ENCODE data around the gene KATNA1.

Gene KATNA1

DNA sequence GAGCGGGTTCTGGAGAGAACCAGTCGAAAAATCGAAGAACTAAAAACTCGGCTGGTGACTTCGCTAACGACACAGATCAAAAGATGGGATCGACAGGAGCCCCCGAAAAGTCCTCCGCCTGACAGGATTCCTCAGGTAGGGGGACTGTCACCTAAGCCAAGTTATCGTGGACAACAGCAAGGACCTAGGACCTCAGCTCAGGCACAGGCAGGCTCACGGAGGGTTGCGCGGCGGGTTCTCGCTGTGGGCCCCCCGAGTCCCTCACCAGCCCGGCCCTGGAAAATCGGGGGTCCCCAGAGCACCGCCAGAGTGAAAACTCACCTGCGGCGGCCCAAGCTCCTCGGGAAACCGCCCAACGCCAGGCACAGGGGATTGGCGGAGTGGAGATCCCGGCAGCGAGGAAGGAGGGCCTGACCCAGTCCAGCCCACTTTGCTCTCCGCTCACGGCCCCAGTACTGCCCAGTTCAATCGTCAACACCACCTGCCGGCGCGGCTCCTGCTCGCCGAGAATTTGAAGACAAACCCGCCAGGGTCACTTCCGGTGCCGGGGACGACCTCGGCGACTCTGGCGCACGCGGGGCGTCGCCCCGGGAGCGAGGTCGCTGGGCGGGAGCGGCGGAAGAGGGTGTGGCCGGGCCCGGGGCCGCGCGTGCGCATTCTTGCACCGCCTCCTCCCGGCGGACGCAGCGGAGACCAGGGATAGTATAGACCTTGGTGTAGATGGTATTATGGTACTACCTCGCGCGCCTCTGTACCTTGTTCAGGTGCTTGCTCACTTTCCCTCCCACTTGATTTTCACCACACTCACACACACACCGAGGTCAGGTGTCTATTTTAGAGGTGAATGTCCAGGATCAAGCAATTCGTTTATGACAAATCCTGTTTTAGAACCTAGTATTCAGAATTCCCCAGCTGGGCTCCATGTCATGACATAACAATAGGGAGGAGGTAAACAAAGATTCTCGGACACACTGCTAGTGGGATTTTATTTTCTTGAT is at the start of gene KATNA1:
Gene KATNA1 (minus strand): TSS at position 567 of the 998 bp plus-strand sequence. CDS start 10,167 bp downstream, outside the sequence.
- TF ChIP-seq TCF12 (IDR thresholded peaks at IDR 0.05; ENCODE audit: low read depth) (peak; percentile 69), TEAD4 (IDR thresholded peaks at IDR 0.05) (peak; percentile 36), TAF1 (IDR thresholded peaks at IDR 0.05; ENCODE audit: low read depth) (peak; percentile 62), ZBTB7A (IDR thresholded peaks at IDR 0.05; ENCODE audit: low read depth) (peak; percentile 65; the same call in 1 of the 2 replicates), NFIC (IDR thresholded peaks at IDR 0.05) (no peak), EGR1 (IDR thresholded peaks at IDR 0.05) (no peak; the same call in 1 of the 2 replicates), FOXM1 (IDR thresholded peaks at IDR 0.05; ENCODE audit: borderline replicate concordance, low read depth) (peak; percentile 91)
- TF ChIP-seq, protein P1, sequence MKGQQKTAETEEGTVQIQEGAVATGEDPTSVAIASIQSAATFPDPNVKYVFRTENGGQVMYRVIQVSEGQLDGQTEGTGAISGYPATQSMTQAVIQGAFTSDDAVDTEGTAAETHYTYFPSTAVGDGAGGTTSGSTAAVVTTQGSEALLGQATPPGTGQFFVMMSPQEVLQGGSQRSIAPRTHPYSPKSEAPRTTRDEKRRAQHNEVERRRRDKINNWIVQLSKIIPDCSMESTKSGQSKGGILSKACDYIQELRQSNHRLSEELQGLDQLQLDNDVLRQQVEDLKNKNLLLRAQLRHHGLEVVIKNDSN (IDR thresholded peaks at IDR 0.05) = no peak
- TF ChIP-seq, protein P2, sequence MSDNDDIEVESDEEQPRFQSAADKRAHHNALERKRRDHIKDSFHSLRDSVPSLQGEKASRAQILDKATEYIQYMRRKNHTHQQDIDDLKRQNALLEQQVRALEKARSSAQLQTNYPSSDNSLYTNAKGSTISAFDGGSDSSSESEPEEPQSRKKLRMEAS (IDR thresholded peaks at IDR 0.05) = peak; percentile 98

DNA sequence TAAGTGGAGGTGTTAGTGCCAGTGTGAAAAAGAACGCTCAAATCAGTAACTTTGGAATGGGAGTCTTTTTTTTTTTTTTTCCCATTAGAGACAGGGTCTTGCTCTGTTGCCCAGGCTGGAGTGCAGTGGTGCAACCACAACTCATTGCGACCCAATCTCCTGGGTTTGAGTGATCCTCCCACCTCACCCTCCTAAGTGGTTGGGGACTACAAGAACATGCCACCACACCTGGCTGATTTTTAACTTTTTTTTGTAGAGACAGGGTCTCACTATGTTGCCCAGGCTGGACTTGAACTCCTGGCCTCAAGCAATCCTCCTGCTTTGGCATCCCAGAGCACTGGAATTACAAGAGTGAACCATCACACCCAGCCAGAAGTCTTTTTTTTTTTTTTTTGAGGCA is 49.7 kb upstream of the KATNA1 start:
- TF ChIP-seq CEBPB (IDR thresholded peaks at IDR 0.05) = no peak
- TF ChIP-seq YY1 (IDR thresholded peaks at IDR 0.05; ENCODE audit: low read depth) = no peak
- TF ChIP-seq RAD21 (IDR thresholded peaks at IDR 0.05; ENCODE audit: low read depth) = no peak
- TF ChIP-seq FOXM1 (IDR thresholded peaks at IDR 0.05; ENCODE audit: borderline replicate concordance, low read depth) = no peak
- no peak for TF ChIP-seq EGR1 (IDR thresholded peaks at IDR 0.05)
- TF ChIP-seq ZBTB7A (IDR thresholded peaks at IDR 0.05; ENCODE audit: low read depth) = no peak
- TF ChIP-seq, protein P2 (IDR thresholded peaks at IDR 0.05) = no peak
- TF ChIP-seq TAF1 (IDR thresholded peaks at IDR 0.05; ENCODE audit: low read depth) = no peak
- TF ChIP-seq TCF12 (IDR thresholded peaks at IDR 0.05; ENCODE audit: low read depth) = no peak
- no peak for TF ChIP-seq EP300 (IDR thresholded peaks at IDR 0.05; ENCODE audit: borderline replicate concordance)
- TF ChIP-seq CREB1 (IDR thresholded peaks at IDR 0.05; ENCODE audit: low read depth) = no peak
- no peak for TF ChIP-seq TEAD4 (IDR thresholded peaks at IDR 0.05)
- TF ChIP-seq, protein P1 (IDR thresholded peaks at IDR 0.05) = no peak
- TF ChIP-seq, protein P3, sequence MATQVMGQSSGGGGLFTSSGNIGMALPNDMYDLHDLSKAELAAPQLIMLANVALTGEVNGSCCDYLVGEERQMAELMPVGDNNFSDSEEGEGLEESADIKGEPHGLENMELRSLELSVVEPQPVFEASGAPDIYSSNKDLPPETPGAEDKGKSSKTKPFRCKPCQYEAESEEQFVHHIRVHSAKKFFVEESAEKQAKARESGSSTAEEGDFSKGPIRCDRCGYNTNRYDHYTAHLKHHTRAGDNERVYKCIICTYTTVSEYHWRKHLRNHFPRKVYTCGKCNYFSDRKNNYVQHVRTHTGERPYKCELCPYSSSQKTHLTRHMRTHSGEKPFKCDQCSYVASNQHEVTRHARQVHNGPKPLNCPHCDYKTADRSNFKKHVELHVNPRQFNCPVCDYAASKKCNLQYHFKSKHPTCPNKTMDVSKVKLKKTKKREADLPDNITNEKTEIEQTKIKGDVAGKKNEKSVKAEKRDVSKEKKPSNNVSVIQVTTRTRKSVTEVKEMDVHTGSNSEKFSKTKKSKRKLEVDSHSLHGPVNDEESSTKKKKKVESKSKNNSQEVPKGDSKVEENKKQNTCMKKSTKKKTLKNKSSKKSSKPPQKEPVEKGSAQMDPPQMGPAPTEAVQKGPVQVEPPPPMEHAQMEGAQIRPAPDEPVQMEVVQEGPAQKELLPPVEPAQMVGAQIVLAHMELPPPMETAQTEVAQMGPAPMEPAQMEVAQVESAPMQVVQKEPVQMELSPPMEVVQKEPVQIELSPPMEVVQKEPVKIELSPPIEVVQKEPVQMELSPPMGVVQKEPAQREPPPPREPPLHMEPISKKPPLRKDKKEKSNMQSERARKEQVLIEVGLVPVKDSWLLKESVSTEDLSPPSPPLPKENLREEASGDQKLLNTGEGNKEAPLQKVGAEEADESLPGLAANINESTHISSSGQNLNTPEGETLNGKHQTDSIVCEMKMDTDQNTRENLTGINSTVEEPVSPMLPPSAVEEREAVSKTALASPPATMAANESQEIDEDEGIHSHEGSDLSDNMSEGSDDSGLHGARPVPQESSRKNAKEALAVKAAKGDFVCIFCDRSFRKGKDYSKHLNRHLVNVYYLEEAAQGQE (IDR thresholded peaks at IDR 0.05; ENCODE audit: low read depth) = no peak

DNA sequence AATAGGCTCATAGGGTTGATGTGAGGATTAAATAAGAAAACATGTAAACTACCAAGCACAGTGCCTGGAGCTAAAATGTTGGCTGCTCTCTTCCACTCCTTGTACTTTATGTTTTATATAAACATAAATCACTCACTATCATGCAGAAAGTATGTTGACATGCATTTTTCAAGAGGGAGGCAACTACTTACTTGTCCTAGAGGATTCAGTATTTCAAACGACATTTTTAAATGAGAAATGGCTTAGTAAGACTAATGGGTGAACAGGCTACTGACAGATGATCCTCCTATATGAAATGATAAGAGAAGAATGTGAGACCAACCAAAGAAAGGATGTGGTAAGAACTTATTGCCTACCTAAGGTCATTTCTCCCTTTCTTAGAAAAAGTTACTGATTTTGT is 48.4 kb upstream of the KATNA1 start:
- TF ChIP-seq NFIC (IDR thresholded peaks at IDR 0.05) (no peak), TAF1 (IDR thresholded peaks at IDR 0.05; ENCODE audit: low read depth) (no peak), EP300 (IDR thresholded peaks at IDR 0.05; ENCODE audit: borderline replicate concordance) (no peak)

DNA sequence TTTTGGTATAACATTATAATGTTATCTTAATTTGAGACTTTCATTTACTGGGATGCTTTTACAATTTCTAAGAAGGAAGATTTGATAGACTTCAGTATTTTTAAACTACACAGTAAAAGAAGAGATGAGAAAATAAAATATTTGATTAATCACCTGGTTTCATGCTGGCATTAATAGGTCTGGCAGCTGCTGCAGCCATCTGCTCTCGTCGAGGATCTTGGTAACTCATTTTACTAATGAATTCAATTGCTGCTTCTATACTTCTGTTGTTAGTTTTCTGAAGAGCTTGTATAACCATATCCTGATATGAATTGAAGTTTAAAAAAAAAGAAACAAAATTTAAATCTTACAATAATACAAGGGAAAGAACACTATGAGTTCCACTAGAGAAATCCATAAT is 46.4 kb upstream of the KATNA1 start:
- TF ChIP-seq, protein P2 (IDR thresholded peaks at IDR 0.05) = no peak
- TF ChIP-seq RAD21 (IDR thresholded peaks at IDR 0.05; ENCODE audit: low read depth) (no peak), EP300 (IDR thresholded peaks at IDR 0.05; ENCODE audit: borderline replicate concordance) (no peak), NFIC (IDR thresholded peaks at IDR 0.05) (no peak), TCF12 (IDR thresholded peaks at IDR 0.05; ENCODE audit: low read depth) (no peak), TAF1 (IDR thresholded peaks at IDR 0.05; ENCODE audit: low read depth) (no peak), YY1 (IDR thresholded peaks at IDR 0.05; ENCODE audit: low read depth) (no peak), EGR1 (IDR thresholded peaks at IDR 0.05) (no peak), TEAD4 (IDR thresholded peaks at IDR 0.05) (no peak), FOXM1 (IDR thresholded peaks at IDR 0.05; ENCODE audit: borderline replicate concordance, low read depth) (no peak), ZBTB7A (IDR thresholded peaks at IDR 0.05; ENCODE audit: low read depth) (no peak), CREB1 (IDR thresholded peaks at IDR 0.05; ENCODE audit: low read depth) (no peak), CEBPB (IDR thresholded peaks at IDR 0.05) (no peak)
- TF ChIP-seq, protein P1 (IDR thresholded peaks at IDR 0.05) = no peak
- TF ChIP-seq, protein P3 (IDR thresholded peaks at IDR 0.05; ENCODE audit: low read depth) = no peak
